Spleen (tissue), 11 donors: ENCODE measurements around the gene SLC16A13. TPM values are rescaled to one million over a fixed set of nuclear protein-coding genes. Genes with fewer than 3 reads are reported as not detected.

Source experiments
- DNase-seq: peaks from one replicate; pipeline ENCODE4 v3.0.0-alpha.2; 2020
- H3K27ac ChIP-seq, 8 donors: fragments of 200-600 bp; sonication (generic) in 7 of 8; 1 replicate in 4 of 8; 2 replicates in 4 of 8; pipeline versions ENCODE4 v1.5.0 to v1.8.0; 2016 to 2021; ENCODE audit warnings: inconsistent platforms in 4 of 8, mild to moderate bottlenecking in 4 of 8, moderate library complexity in 1 of 8
- H3K27me3 ChIP-seq, 7 donors: fragments of 200-600 bp; sonication (generic) in 6 of 7; replicated peaks in 1 of 7; 1 replicate in 4 of 7; 2 replicates in 3 of 7; pipeline versions ENCODE4 v1.5.0 to v1.8.0; 2016 to 2021; ENCODE audit warnings: inconsistent platforms in 3 of 7, mild to moderate bottlenecking in 1 of 7
- H3K36me3 ChIP-seq, 6 donors: fragments of 200-600 bp; sonication (generic) in 5 of 6; 1 replicate in 4 of 6; 2 replicates in 2 of 6; pipeline versions ENCODE4 v1.5.0 to v1.8.0; 2016 to 2021; ENCODE audit warnings: inconsistent platforms in 2 of 6
- H3K4me1 ChIP-seq, 6 donors: fragments of 200-600 bp; sonication (generic) in 5 of 6; 1 replicate in 3 of 6; 2 replicates in 3 of 6; pipeline versions ENCODE4 v1.5.0 to v1.8.0; 2016 to 2021; ENCODE audit warnings: inconsistent platforms in 3 of 6
- H3K4me3 ChIP-seq, 8 donors: fragments of 200-600 bp; sonication (generic) in 7 of 8; 1 replicate in 4 of 8; 2 replicates in 4 of 8; pipeline versions ENCODE4 v1.5.0 to v1.8.0; 2016 to 2021; ENCODE audit warnings: inconsistent platforms in 4 of 8, mild to moderate bottlenecking in 4 of 8, moderate library complexity in 2 of 8
- H3K9me3 ChIP-seq, 8 donors: fragments of 200-600 bp; sonication (generic) in 7 of 8; 1 replicate in 4 of 8; 2 replicates in 4 of 8; pipeline versions ENCODE4 v1.5.0 to v1.8.0; 2016 to 2021; ENCODE audit warnings: inconsistent platforms in 4 of 8
- POLR2A ChIP-seq, 3 donors: fragments of 450-650 bp; IDR thresholded peaks; one replicate each; pipeline ENCODE4 v1.5.1; 2017; ENCODE audit warnings: antibody characterized with exemption in 3 of 3, mild to moderate bottlenecking in 1 of 3
- POLR2AphosphoS5 ChIP-seq, 3 donors: sonication (generic); formaldehyde crosslinking; IDR thresholded peaks; one replicate each; pipeline ENCODE4 v1.5.1; 2017; ENCODE audit warnings: antibody characterized with exemption in 3 of 3
- WGBS, 5 donors: extraction: QIAGEN DNeasy Blood & Tissue Kit in 3 of 5; methylation state at CpG; one replicate each; pipeline versions ENCODE4 v1.1.5 to v1.1.7; 2013 to 2018; 5-methylcytosine and 5-hydroxymethylcytosine counted together
- intact Hi-C: fragments of 100-400 bp; cut with DNase I; formaldehyde crosslinking; loops from one replicate; pipeline ENCODE4 v1.15.0; 2023; ENCODE audit warnings: low total_unique reads
- polyA plus RNA-seq, 3 donors: library from polyadenylated mRNA; stranded (reverse); fragments of 200-250 nt; gene quantifications; one replicate each; pipeline ENCODE4 v1.2.1, GENCODE V29; 2013
- total RNA-seq, 7 donors: library from RNA; depleted of rRNA in 3 of 7; stranded (reverse); fragments of >200 nt in 3 of 7; fragmentation: NEBNext Ultra II Directional in 4 of 7; extraction: Animal tissue kit (Norgen Biotek cat#: 25700) in 4 of 7; gene quantifications; one replicate each; pipeline versions ENCODE4 v1.1.0 to v1.2.1, GENCODE V29; 2016 to 2021
- TF ChIP-seq, protein P1 (sequence below), 11 experiments: fragments of 200-600 bp in 7 of 11; fragments of 450-650 bp in 4 of 11; sonication (generic) in 4 of 11; IDR thresholded peaks in 8 of 11; conservative IDR thresholded peaks in 3 of 11; 1 replicate in 7 of 11; 2 replicates in 4 of 11; pipeline versions ENCODE4 v1.4.0 to v1.8.0; 2016 to 2021; ENCODE audit warnings: antibody characterized with exemption in 11 of 11, inconsistent platforms in 4 of 11, mild to moderate bottlenecking in 1 of 11
- donor health status: healthy with polysubstance abuse.
- donor health status: DM: no; HTN: no; CAD: no; lungs with moderate emphysema.
- donor health status: DM: no; HTN: no; CAD: no.
- donor health status: Bipolar disorder and iron deficiency.
- donor health status: healthy.
- donor health status: DM: no; HTN: no; CAD: no.
- donor health status: DM: yes; HTN: yes; CAD: no.

The SLC16A13 gene
- total and polyA plus RNA-seq, 10 donors, result 1.7 to 15.3 (median 6.1) TPM

DNA sequence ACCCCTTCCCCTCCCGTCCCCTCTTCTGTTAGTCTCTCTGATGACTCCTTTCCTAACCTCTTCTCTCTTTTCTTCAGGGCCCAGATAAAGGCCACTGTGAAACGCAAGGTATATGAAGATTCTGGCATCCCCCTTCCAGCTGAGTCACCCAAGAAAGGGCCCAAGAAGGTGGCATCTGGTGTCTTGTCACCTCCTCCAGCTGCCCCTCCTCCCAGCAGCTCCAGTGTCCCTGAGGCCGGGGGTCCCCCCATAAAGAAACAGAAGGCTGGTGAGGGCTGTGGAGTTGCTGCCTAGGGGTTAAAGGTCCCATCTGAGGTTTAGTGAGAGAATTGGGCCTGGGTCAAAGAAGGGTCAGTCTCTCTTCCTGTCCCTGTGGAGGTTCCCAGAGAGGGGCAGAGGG lies 19.4 kb upstream of the SLC16A13 start:
- peaks cover 32 to 87% (median 66%) of the 10 kb centered on the region in 6 donors for H3K4me1 ChIP-seq
- peak overlapping the region in 6 of 8 donors; percentile 95 to 100 (median 99) for H3K27ac ChIP-seq
- 75 to 93% (median 84%) methylated on average over 3 of the region's 3 CpGs for WGBS, 5 donors
- H3K9me3 ChIP-seq, result no peaks in the 10 kb centered on the region
- no peak for DNase-seq
- TF ChIP-seq POLR2A (IDR thresholded peaks at IDR 0.05), result no peak
- TF ChIP-seq, protein P1, sequence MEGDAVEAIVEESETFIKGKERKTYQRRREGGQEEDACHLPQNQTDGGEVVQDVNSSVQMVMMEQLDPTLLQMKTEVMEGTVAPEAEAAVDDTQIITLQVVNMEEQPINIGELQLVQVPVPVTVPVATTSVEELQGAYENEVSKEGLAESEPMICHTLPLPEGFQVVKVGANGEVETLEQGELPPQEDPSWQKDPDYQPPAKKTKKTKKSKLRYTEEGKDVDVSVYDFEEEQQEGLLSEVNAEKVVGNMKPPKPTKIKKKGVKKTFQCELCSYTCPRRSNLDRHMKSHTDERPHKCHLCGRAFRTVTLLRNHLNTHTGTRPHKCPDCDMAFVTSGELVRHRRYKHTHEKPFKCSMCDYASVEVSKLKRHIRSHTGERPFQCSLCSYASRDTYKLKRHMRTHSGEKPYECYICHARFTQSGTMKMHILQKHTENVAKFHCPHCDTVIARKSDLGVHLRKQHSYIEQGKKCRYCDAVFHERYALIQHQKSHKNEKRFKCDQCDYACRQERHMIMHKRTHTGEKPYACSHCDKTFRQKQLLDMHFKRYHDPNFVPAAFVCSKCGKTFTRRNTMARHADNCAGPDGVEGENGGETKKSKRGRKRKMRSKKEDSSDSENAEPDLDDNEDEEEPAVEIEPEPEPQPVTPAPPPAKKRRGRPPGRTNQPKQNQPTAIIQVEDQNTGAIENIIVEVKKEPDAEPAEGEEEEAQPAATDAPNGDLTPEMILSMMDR (IDR thresholded peaks at IDR 0.05 in 8 of 11, conservative IDR thresholded peaks at IDR 0.05 in 3 of 11), result no peak
- no peak for TF ChIP-seq POLR2AphosphoS5 (IDR thresholded peaks at IDR 0.05)
- no peaks in the 10 kb centered on the region for H3K27me3 ChIP-seq
- intact Hi-C loops, result no loop called here
- peaks cover 0 to 23% (median 0%) of the 10 kb centered on the region in 6 donors for H3K36me3 ChIP-seq
- H3K4me3 ChIP-seq, result no peak overlapping the region

DNA sequence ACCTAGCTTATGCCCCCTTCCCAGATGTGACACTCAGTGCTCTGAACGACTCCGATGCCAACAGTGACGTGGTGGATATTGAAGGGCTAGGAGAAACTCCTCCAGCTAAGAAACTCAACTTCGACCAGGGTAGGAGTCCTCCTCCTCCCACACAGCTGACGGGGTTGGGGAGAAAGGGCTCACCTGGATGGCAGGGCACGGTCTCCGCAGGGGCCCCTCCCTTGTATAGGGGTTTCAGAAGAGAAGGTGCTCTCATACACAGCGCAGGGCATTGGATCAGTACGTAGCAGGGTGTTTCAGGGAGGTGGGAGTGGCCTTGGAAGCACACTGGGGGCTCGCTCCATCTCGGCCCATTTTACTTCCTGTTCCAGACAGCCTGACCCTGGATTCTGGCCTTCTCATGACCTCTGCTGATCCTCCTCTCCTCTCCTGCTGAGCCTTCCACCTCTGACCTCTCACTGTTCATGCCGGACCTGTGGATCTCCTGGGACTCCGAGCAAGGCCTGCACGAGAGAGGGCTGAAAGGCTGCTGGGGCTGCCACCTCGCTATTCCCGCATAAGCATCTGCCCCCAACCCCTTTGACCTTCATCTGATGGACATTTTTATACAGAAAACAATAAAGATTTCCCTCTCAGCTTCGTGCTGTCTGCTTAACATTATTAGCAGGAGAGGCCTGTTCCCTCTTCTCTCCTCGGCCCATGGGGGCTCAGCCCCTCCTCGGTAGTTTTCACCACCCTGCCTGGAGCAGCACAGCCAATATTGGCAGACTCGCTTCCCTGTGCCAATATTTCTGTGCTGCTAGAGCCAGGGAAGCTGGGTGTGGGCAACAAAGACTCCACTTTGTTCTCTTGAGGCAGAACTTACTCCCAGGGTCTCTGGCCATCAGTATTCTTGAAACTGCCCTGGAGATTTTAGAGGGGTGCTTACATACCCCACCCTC lies 18.7 kb upstream of the SLC16A13 start:
- peaks cover 0 to 2% (median 0%) of the 10 kb centered on the region in 7 donors for H3K27me3 ChIP-seq
- H3K4me3 ChIP-seq, result peak overlapping the region in 2 of 8 donors; percentile 47 to 61
- DNase-seq, result no peak
- H3K9me3 ChIP-seq, result no peaks in the 10 kb centered on the region
- peaks cover 0 to 23% (median 0%) of the 10 kb centered on the region in 6 donors for H3K36me3 ChIP-seq
- 60 to 83% (median 82%) methylated on average over 15 to 20 of the region's 20 CpGs for WGBS, 5 donors
- H3K27ac ChIP-seq, result peak overlapping the region; percentile 60 to 100 (median 99)
- TF ChIP-seq POLR2A (IDR thresholded peaks at IDR 0.05) (no peak), POLR2AphosphoS5 (IDR thresholded peaks at IDR 0.05) (no peak)
- TF ChIP-seq, protein P1 (IDR thresholded peaks at IDR 0.05 in 8 of 11, conservative IDR thresholded peaks at IDR 0.05 in 3 of 11), result no peak
- intact Hi-C loops, result no loop called here
- peaks cover 37 to 88% (median 68%) of the 10 kb centered on the region in 6 donors for H3K4me1 ChIP-seq

DNA sequence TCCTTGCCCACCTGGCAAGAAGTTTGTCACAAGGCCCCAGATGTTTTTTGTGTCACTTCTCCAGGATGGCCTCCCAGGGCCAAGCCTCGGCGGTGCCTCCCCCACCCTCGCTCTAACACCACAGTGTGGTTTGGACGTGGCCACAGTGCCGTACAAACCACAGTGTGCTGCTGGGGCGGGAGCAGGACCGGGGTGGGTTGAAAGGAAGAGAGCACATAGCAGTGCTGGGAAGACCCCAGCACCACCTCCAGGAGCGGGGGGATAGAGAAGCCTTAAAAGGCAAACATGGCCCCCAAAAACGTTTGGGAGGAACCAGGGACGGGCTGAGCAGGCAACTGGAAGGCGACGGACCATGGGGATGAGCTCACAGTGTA lies 18.0 kb upstream of the SLC16A13 start:
- Histone ChIP-seq H3K9me3 (no peaks in the 10 kb centered on the region), H3K4me1 (peaks cover 42 to 95% (median 75%) of the 10 kb centered on the region in 6 donors), H3K27me3 (peaks cover 0 to 8% (median 0%) of the 10 kb centered on the region in 7 donors), H3K4me3 (peak overlapping the region in 4 of 8 donors; percentile 33 to 61 (median 42)), H3K27ac (peak overlapping the region; percentile 48 to 100 (median 99)), H3K36me3 (peaks cover 0 to 23% (median 0%) of the 10 kb centered on the region in 6 donors)
- TF ChIP-seq POLR2A (IDR thresholded peaks at IDR 0.05), result no peak
- TF ChIP-seq POLR2AphosphoS5 (IDR thresholded peaks at IDR 0.05), result no peak
- TF ChIP-seq, protein P1 (IDR thresholded peaks at IDR 0.05 in 8 of 11, conservative IDR thresholded peaks at IDR 0.05 in 3 of 11), result no peak
- intact Hi-C loops, result no loop called here
- no peak for DNase-seq
- WGBS, 5 donors, result 35 to 45% (median 38%) methylated on average over 12 of the region's 12 CpGs
